OCI-LY7 (cell line): ENCODE results near the gene CDHR1.

Experiments used
- EZH2phosphoT487 ChIP-seq: fragments of 200-600 bp; sonication (generic); IDR thresholded peaks from 2 replicates; pipeline ENCODE4 v1.6.1; 2018; ENCODE audit warnings: low read depth, borderline replicate concordance, mild to moderate bottlenecking, mixed run types, antibody characterized with exemption, low read length, moderate library complexity, mixed read lengths
- TF ChIP-seq, protein P1 (sequence below): fragments of 200-600 bp; sonication (generic); conservative IDR thresholded peaks from 2 replicates; pipeline ENCODE4 v1.5.1; 2014; ENCODE audit warnings: mild to moderate bottlenecking, antibody characterized with exemption, low read length, moderate library complexity, mixed read lengths

DNA sequence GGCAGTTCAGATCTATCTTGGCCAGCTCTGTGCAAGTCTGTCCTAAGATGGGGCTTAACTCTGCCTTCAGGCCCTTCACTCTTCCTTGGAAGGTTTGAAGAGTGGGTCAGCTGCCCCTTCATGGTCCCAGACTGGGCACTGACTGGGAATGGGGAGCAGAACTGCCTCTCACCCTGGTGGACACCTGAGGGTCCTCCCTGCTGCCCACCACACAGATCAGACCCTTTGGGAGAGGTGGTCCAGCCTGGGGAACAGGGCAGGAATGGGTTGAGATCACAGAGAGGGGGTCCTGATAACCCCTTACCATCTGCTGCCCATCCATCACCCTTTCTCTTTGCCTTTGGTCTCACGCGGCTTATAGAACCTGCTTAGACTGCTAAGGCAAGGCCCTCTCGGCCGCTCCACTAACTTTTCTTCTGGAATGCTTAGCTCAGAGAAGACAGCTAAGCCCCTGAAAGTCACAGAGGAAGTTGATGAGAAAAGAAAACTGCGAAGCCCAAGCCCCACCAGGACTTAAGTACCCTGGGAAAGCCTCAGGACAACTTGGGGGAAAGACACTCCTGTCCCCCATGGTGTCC, 402 bp upstream of the CDHR1 start:
- TF ChIP-seq, protein P1, sequence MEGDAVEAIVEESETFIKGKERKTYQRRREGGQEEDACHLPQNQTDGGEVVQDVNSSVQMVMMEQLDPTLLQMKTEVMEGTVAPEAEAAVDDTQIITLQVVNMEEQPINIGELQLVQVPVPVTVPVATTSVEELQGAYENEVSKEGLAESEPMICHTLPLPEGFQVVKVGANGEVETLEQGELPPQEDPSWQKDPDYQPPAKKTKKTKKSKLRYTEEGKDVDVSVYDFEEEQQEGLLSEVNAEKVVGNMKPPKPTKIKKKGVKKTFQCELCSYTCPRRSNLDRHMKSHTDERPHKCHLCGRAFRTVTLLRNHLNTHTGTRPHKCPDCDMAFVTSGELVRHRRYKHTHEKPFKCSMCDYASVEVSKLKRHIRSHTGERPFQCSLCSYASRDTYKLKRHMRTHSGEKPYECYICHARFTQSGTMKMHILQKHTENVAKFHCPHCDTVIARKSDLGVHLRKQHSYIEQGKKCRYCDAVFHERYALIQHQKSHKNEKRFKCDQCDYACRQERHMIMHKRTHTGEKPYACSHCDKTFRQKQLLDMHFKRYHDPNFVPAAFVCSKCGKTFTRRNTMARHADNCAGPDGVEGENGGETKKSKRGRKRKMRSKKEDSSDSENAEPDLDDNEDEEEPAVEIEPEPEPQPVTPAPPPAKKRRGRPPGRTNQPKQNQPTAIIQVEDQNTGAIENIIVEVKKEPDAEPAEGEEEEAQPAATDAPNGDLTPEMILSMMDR = no peak
- no peak for TF ChIP-seq EZH2phosphoT487
